ENCODE results near the gene TOE1. TPM values are rescaled to one million over a fixed set of nuclear protein-coding genes. Genes with fewer than 3 reads are reported as not detected.

Gene TOE1
- total RNA-seq, 1 experiment from 2014 or later, result 11.5 TPM

GRCh38 chr1:45375104-45376090 lies 35.4 kb downstream of the TOE1 start:
- Histone ChIP-seq H3K4me2 (ENCODE audit: low read length) (no peak overlapping the region), H3K9ac (ENCODE audit: low read length) (no peak overlapping the region), H3K27me3 (ENCODE audit: insufficient read depth, low read length) (no peaks in the 10 kb centered on the region), H3K36me3 (ENCODE audit: control insufficient read depth in 1 of 2, insufficient read depth in 2 of 2, low read length in 2 of 2) (no peaks in the 10 kb centered on the region), H3K9me3 (ENCODE audit: control insufficient read depth in 1 of 2, insufficient read depth in 1 of 2, low read depth in 1 of 2, low read length in 2 of 2) (no peaks in the 10 kb centered on the region), H3K9me2 (ENCODE audit: insufficient read depth) (no peaks in the 10 kb centered on the region), H3K79me2 (ENCODE audit: insufficient read depth, low read length) (no peaks in the 10 kb centered on the region), H4K20me1 (ENCODE audit: insufficient read depth) (no peaks in the 10 kb centered on the region), H3K27ac (ENCODE audit: low read depth, low read length) (no peak overlapping the region), H3K4me1 (ENCODE audit: control insufficient read depth in 1 of 2, insufficient read depth in 2 of 2, low read length in 2 of 2) (no peaks in the 10 kb centered on the region), H2AFZ (ENCODE audit: low read depth, low read length, poor library complexity, severe bottlenecking) (no peak overlapping the region), H3K4me3 (replicated peaks in 1 of 2; ENCODE audit: low read depth in 1 of 2, low read length in 2 of 2) (no peak overlapping the region)
- ATAC-seq (no peak), DNase-seq (ENCODE audit: low read depth, low spot score) (no peak)
- ChIA-PET POLR2A (no interaction called here), RAD21 (ENCODE audit: low non-redundant PET in 1 of 2, low total read pairs in 2 of 2, uncharacterized antibody in 2 of 2, unreplicated experiment in 2 of 2) (no interaction called here), CTCF (no interaction called here)
- no TSS peak for BruUV-seq (replicated peaks)
- no peak for TF ChIP-seq CTCF (IDR thresholded peaks at IDR 0.05 in 2 of 3, conservative IDR thresholded peaks at IDR 0.05 in 1 of 3; ENCODE audit: borderline replicate concordance in 1 of 3, insufficient read depth in 1 of 3, low read depth in 2 of 3, low read length in 2 of 3)
- TF ChIP-seq CEBPB (IDR thresholded peaks at IDR 0.05; ENCODE audit: low read depth), result no peak
- TF ChIP-seq EZH2phosphoT487 (IDR thresholded peaks at IDR 0.05; ENCODE audit: borderline replicate concordance), result no peak
- no peak for TF ChIP-seq RAD21 (IDR thresholded peaks at IDR 0.05; ENCODE audit: low read depth)
- no peak for TF ChIP-seq ATF3 (IDR thresholded peaks at IDR 0.05)
- TF ChIP-seq ZBTB33 (IDR thresholded peaks at IDR 0.05; ENCODE audit: extremely low read depth, insufficient replicate concordance, low read length), result no peak
- TF ChIP-seq SIN3A (IDR thresholded peaks at IDR 0.05; ENCODE audit: low read depth), result no peak
- TF ChIP-seq YY1 (IDR thresholded peaks at IDR 0.05; ENCODE audit: extremely low read depth, insufficient replicate concordance, low read depth, low read length), result no peak
- TF ChIP-seq ELF1 (IDR thresholded peaks at IDR 0.05; ENCODE audit: borderline replicate concordance, low read depth), result no peak
- TF ChIP-seq SRF (IDR thresholded peaks at IDR 0.05; ENCODE audit: low read depth), result no peak
- TF ChIP-seq POLR2A (IDR thresholded peaks at IDR 0.05; ENCODE audit: borderline replicate concordance, extremely low read depth, insufficient read depth, insufficient read length), result no peak
- no peak for TF ChIP-seq TCF7L2 (IDR thresholded peaks at IDR 0.05; ENCODE audit: borderline replicate concordance, extremely low read depth, insufficient read depth, insufficient read length)
- no peak for TF ChIP-seq FOSL1 (IDR thresholded peaks at IDR 0.05; ENCODE audit: low read depth)
- no peak for TF ChIP-seq EGR1 (IDR thresholded peaks at IDR 0.05; ENCODE audit: low read depth)
- no peak for TF ChIP-seq JUND (IDR thresholded peaks at IDR 0.05)
- TF ChIP-seq ZFX (IDR thresholded peaks at IDR 0.05), result no peak
- intact Hi-C loops (cut with micrococcal nuclease), result no loop called here

All from HCT116 (cell line).